ENCODE data around the gene ZBTB24.

ZBTB24 gene

GRCh38 chr6:109514946-109515345 is 31.9 kb upstream of the ZBTB24 start:
- Histone ChIP-seq H3K27ac (ENCODE audit: low read length) (no peak overlapping the region), H3K4me1 (ENCODE audit: control insufficient read depth, insufficient read depth, low read length) (no peaks in the 10 kb centered on the region), H3K9ac (ENCODE audit: low read length in 2 of 2) (no peak overlapping the region), H3K4me3 (ENCODE audit: low read length in 2 of 2) (no peak overlapping the region), H3K36me3 (ENCODE audit: control insufficient read depth in 2 of 2, insufficient read depth in 2 of 2, low read length in 2 of 2) (no peaks in the 10 kb centered on the region), H3K9me3 (ENCODE audit: control insufficient read depth in 2 of 2, low read length in 2 of 2) (no peaks in the 10 kb centered on the region), H3K27me3 (ENCODE audit: control insufficient read depth in 1 of 2, insufficient read depth in 2 of 2, low read length in 2 of 2) (no peaks in the 10 kb centered on the region)

GRCh38 chr6:109513571-109514071 is 30.6 kb upstream of the ZBTB24 start:
- no peak overlapping the region for H3K27ac ChIP-seq (ENCODE audit: low read length)

GRCh38 chr6:109512271-109512817 is 29.3 kb upstream of the ZBTB24 start:
- Histone ChIP-seq H3K9me3 (ENCODE audit: control insufficient read depth in 2 of 2, low read length in 2 of 2) (no peaks in the 10 kb centered on the region), H3K4me1 (ENCODE audit: control insufficient read depth, insufficient read depth, low read length) (no peaks in the 10 kb centered on the region), H3K9ac (ENCODE audit: low read length in 2 of 2) (no peak overlapping the region), H3K27me3 (ENCODE audit: control insufficient read depth in 1 of 2, insufficient read depth in 2 of 2, low read length in 2 of 2) (no peaks in the 10 kb centered on the region), H3K36me3 (ENCODE audit: control insufficient read depth in 2 of 2, insufficient read depth in 2 of 2, low read length in 2 of 2) (no peaks in the 10 kb centered on the region), H3K4me3 (ENCODE audit: low read length in 2 of 2) (no peak overlapping the region), H3K27ac (ENCODE audit: low read length) (no peak overlapping the region)

More at GRCh38 chr6:109513571-109514071, 30.6 kb upstream of the ZBTB24 start:
- no peak overlapping the region for H3K4me3 ChIP-seq (ENCODE audit: low read length in 2 of 2)
- no peaks in the 10 kb centered on the region for H3K27me3 ChIP-seq (ENCODE audit: control insufficient read depth in 1 of 2, insufficient read depth in 2 of 2, low read length in 2 of 2)
- H3K4me1 ChIP-seq (ENCODE audit: control insufficient read depth, insufficient read depth, low read length), result no peaks in the 10 kb centered on the region
- H3K36me3 ChIP-seq (ENCODE audit: control insufficient read depth in 2 of 2, insufficient read depth in 2 of 2, low read length in 2 of 2), result no peaks in the 10 kb centered on the region
- H3K9ac ChIP-seq (ENCODE audit: low read length in 2 of 2), result no peak overlapping the region
- no peaks in the 10 kb centered on the region for H3K9me3 ChIP-seq (ENCODE audit: control insufficient read depth in 2 of 2, low read length in 2 of 2)

GRCh38 chr6:109511832-109512231 is 28.8 kb upstream of the ZBTB24 start:
- H3K9ac ChIP-seq (ENCODE audit: low read length in 2 of 2), result no peak overlapping the region
- H3K4me3 ChIP-seq (ENCODE audit: low read length in 2 of 2), result no peak overlapping the region
- no peak overlapping the region for H3K27ac ChIP-seq (ENCODE audit: low read length)
- H3K27me3 ChIP-seq (ENCODE audit: control insufficient read depth in 1 of 2, insufficient read depth in 2 of 2, low read length in 2 of 2), result no peaks in the 10 kb centered on the region
- H3K36me3 ChIP-seq (ENCODE audit: control insufficient read depth in 2 of 2, insufficient read depth in 2 of 2, low read length in 2 of 2), result no peaks in the 10 kb centered on the region
- no peaks in the 10 kb centered on the region for H3K9me3 ChIP-seq (ENCODE audit: control insufficient read depth in 2 of 2, low read length in 2 of 2)
- no peaks in the 10 kb centered on the region for H3K4me1 ChIP-seq (ENCODE audit: control insufficient read depth, insufficient read depth, low read length)

GRCh38 chr6:109510358-109510757 is 27.3 kb upstream of the ZBTB24 start:
- Histone ChIP-seq H3K27ac (ENCODE audit: low read length) (no peak overlapping the region), H3K27me3 (ENCODE audit: control insufficient read depth in 1 of 2, insufficient read depth in 2 of 2, low read length in 2 of 2) (no peaks in the 10 kb centered on the region), H3K4me3 (ENCODE audit: low read length in 2 of 2) (no peak overlapping the region), H3K9ac (ENCODE audit: low read length in 2 of 2) (no peak overlapping the region), H3K36me3 (ENCODE audit: control insufficient read depth in 2 of 2, insufficient read depth in 2 of 2, low read length in 2 of 2) (no peaks in the 10 kb centered on the region), H3K4me1 (ENCODE audit: control insufficient read depth, insufficient read depth, low read length) (no peaks in the 10 kb centered on the region), H3K9me3 (ENCODE audit: control insufficient read depth in 2 of 2, low read length in 2 of 2) (no peaks in the 10 kb centered on the region)

GRCh38 chr6:109508166-109508860 is 25.3 kb upstream of the ZBTB24 start:
- H3K27ac ChIP-seq (ENCODE audit: low read length), result no peak overlapping the region
- no peak overlapping the region for H3K9ac ChIP-seq (ENCODE audit: low read length in 2 of 2)
- H3K36me3 ChIP-seq (ENCODE audit: control insufficient read depth in 2 of 2, insufficient read depth in 2 of 2, low read length in 2 of 2), result no peaks in the 10 kb centered on the region
- H3K4me3 ChIP-seq (ENCODE audit: low read length in 2 of 2), result no peak overlapping the region
- no peaks in the 10 kb centered on the region for H3K4me1 ChIP-seq (ENCODE audit: control insufficient read depth, insufficient read depth, low read length)
- H3K9me3 ChIP-seq (ENCODE audit: control insufficient read depth in 2 of 2, low read length in 2 of 2), result no peaks in the 10 kb centered on the region
- peaks cover 0 to 2% of the 10 kb centered on the region in 2 donors for H3K27me3 ChIP-seq (ENCODE audit: control insufficient read depth in 1 of 2, insufficient read depth in 2 of 2, low read length in 2 of 2)

GRCh38 chr6:109507490-109508072 is 24.6 kb upstream of the ZBTB24 start:
- H3K9me3 ChIP-seq (ENCODE audit: control insufficient read depth in 2 of 2, low read length in 2 of 2), result no peaks in the 10 kb centered on the region
- no peaks in the 10 kb centered on the region for H3K36me3 ChIP-seq (ENCODE audit: control insufficient read depth in 2 of 2, insufficient read depth in 2 of 2, low read length in 2 of 2)
- H3K4me1 ChIP-seq (ENCODE audit: control insufficient read depth, insufficient read depth, low read length), result no peaks in the 10 kb centered on the region
- H3K4me3 ChIP-seq (ENCODE audit: low read length in 2 of 2), result no peak overlapping the region
- H3K27ac ChIP-seq (ENCODE audit: low read length), result no peak overlapping the region
- H3K9ac ChIP-seq (ENCODE audit: low read length in 2 of 2), result no peak overlapping the region
- H3K27me3 ChIP-seq (ENCODE audit: control insufficient read depth in 1 of 2, insufficient read depth in 2 of 2, low read length in 2 of 2), result peaks cover 0 to 2% of the 10 kb centered on the region in 2 donors

- Histone ChIP-seq H3K4me1 (ENCODE audit: control insufficient read depth, insufficient read depth, low read length) (no peaks in the 10 kb centered on the region), H3K27ac (ENCODE audit: low read length) (no peak overlapping the region), H3K27me3 (ENCODE audit: control insufficient read depth in 1 of 2, insufficient read depth in 2 of 2, low read length in 2 of 2) (peaks cover 0 to 2% of the 10 kb centered on the region in 2 donors), H3K36me3 (ENCODE audit: control insufficient read depth in 2 of 2, insufficient read depth in 2 of 2, low read length in 2 of 2) (no peaks in the 10 kb centered on the region), H3K4me3 (ENCODE audit: low read length in 2 of 2) (no peak overlapping the region), H3K9me3 (ENCODE audit: control insufficient read depth in 2 of 2, low read length in 2 of 2) (no peaks in the 10 kb centered on the region), H3K9ac (ENCODE audit: low read length in 2 of 2) (no peak overlapping the region)
Observed at GRCh38 chr6:109506841-109507240, 23.8 kb upstream of the ZBTB24 start.

- Histone ChIP-seq H3K36me3 (ENCODE audit: control insufficient read depth in 2 of 2, insufficient read depth in 2 of 2, low read length in 2 of 2) (no peaks in the 10 kb centered on the region), H3K4me1 (ENCODE audit: control insufficient read depth, insufficient read depth, low read length) (no peaks in the 10 kb centered on the region), H3K27me3 (ENCODE audit: control insufficient read depth in 1 of 2, insufficient read depth in 2 of 2, low read length in 2 of 2) (peaks cover 0 to 2% of the 10 kb centered on the region in 2 donors), H3K9me3 (ENCODE audit: control insufficient read depth in 2 of 2, low read length in 2 of 2) (no peaks in the 10 kb centered on the region), H3K27ac (ENCODE audit: low read length) (no peak overlapping the region), H3K9ac (ENCODE audit: low read length in 2 of 2) (no peak overlapping the region), H3K4me3 (ENCODE audit: low read length in 2 of 2) (no peak overlapping the region)
Observed at GRCh38 chr6:109506314-109506713, 23.3 kb upstream of the ZBTB24 start.

GRCh38 chr6:109503327-109504224 is 20.6 kb upstream of the ZBTB24 start:
- Histone ChIP-seq H3K4me1 (ENCODE audit: control insufficient read depth, insufficient read depth, low read length) (no peaks in the 10 kb centered on the region), H3K27me3 (ENCODE audit: control insufficient read depth in 1 of 2, insufficient read depth in 2 of 2, low read length in 2 of 2) (peaks cover 0 to 2% of the 10 kb centered on the region in 2 donors), H3K9me3 (ENCODE audit: control insufficient read depth in 2 of 2, low read length in 2 of 2) (no peaks in the 10 kb centered on the region), H3K36me3 (ENCODE audit: control insufficient read depth in 2 of 2, insufficient read depth in 2 of 2, low read length in 2 of 2) (no peaks in the 10 kb centered on the region), H3K4me3 (ENCODE audit: low read length in 2 of 2) (no peak overlapping the region), H3K9ac (ENCODE audit: low read length in 2 of 2) (no peak overlapping the region), H3K27ac (ENCODE audit: low read length) (no peak overlapping the region)
